GM12878 (cell line): Measurements from ENCODE around the gene GRIN2C. TPM values are rescaled to one million over a fixed set of nuclear protein-coding genes. Genes with fewer than 3 reads are reported as not detected.
A peak's percentile ranks its signal among the peaks of the same experiment; 100 is the strongest.

Experiments
- ATAC-seq: fragments of 200-7000 bp; cut with Tn5 transposase; 3 replicates; pipeline ENCODE4 v1.9.1; 2020; ENCODE audit warnings: mild to moderate bottlenecking, moderate library complexity
- BruUV-seq: library from RNA; stranded (reverse); fragments of 400-500 nt; replicated peaks from 2 replicates; lab custom pipeline; 2021; lab: Mats Ljungman, UMichigan
- CTCF ChIA-PET: fragments of 300-600 bp; sonication (Branson Sonifier 250); formaldehyde crosslinking; extraction: SDS; loops from one replicate; lab custom pipeline; 2021; ENCODE audit warnings: inconsistent platforms; lab: Yijun Ruan, JAX
- POLR2A ChIA-PET: fragments of 350-600 bp; formaldehyde crosslinking; extraction: SDS; loops from one replicate; lab custom pipeline; 2021; ENCODE audit warnings: inconsistent platforms; lab: Charles Lee
- RAD21 ChIA-PET: fragments of 300-600 bp; sonication (Branson Sonifier 250); formaldehyde crosslinking; loops from one replicate; lab custom pipeline; 2023; ENCODE audit warnings: antibody characterized with exemption; ENCODE audit not compliant: unreplicated experiment; lab: Charles Lee
- SMC1A ChIA-PET: fragments of 300-600 bp; sonication (Branson Sonifier 250); formaldehyde crosslinking; loops from one replicate; lab custom pipeline; 2023; ENCODE audit not compliant: unreplicated experiment, uncharacterized antibody; lab: Charles Lee
- DNase-seq: peaks from one replicate; pipeline ENCODE4 v3.0.0-alpha.2; 2011; ENCODE audit warnings: low read depth, low spot score
- FAIRE-seq: peaks from 3 replicates; lab custom pipeline; 2011; peaks lifted over from hg19 to GRCh38; lab: Jason Lieb, UNC
- H2AFZ ChIP-seq: 2 replicates; pipeline ENCODE4 v1.6.0; 2011; ENCODE audit warnings: low read depth, low read length, control low read depth; ENCODE audit not compliant: control insufficient read depth
- H3K27ac ChIP-seq: 2 replicates; pipeline ENCODE4 v1.5.1; 2011; ENCODE audit warnings: control low read depth; ENCODE audit not compliant: control insufficient read depth, insufficient read depth
- H3K27me3 ChIP-seq, 2 experiments: replicated peaks in 1 of 2; 2 replicates each; pipeline versions ENCODE4 v1.6.0 to v1.6.1; 2011; ENCODE audit warnings: low read length in 1 of 2; ENCODE audit not compliant: control insufficient read depth in 2 of 2, insufficient read depth in 2 of 2
- H3K36me3 ChIP-seq, 2 experiments: 2 replicates each; pipeline ENCODE4 v1.5.1; 2011; ENCODE audit warnings: low read length in 1 of 2; ENCODE audit not compliant: control insufficient read depth in 2 of 2, insufficient read depth in 2 of 2
- H3K4me1 ChIP-seq: 2 replicates; pipeline ENCODE4 v1.6.1; 2011; ENCODE audit warnings: mild to moderate bottlenecking, low read length, moderate library complexity, mixed read lengths; ENCODE audit not compliant: control insufficient read depth, insufficient read depth
- H3K4me2 ChIP-seq: 2 replicates; pipeline ENCODE4 v1.6.0; 2011; ENCODE audit warnings: control low read depth; ENCODE audit not compliant: control insufficient read depth, insufficient read depth
- H3K4me3 ChIP-seq: fragments of 200-600 bp; sonication (generic); 2 replicates; pipeline ENCODE4 v1.5.1; 2016
- H3K79me2 ChIP-seq: 2 replicates; pipeline ENCODE4 v1.6.0; 2011; ENCODE audit warnings: low read length; ENCODE audit not compliant: control insufficient read depth, insufficient read depth
- H3K9ac ChIP-seq: 2 replicates; pipeline ENCODE4 v1.8.0; 2011; ENCODE audit warnings: low read length, control low read depth, mixed read lengths; ENCODE audit not compliant: control insufficient read depth, insufficient read depth
- H3K9me3 ChIP-seq: replicated peaks from 3 replicates; pipeline ENCODE4 v1.5.1; 2011; ENCODE audit warnings: mild to moderate bottlenecking, low read length; ENCODE audit not compliant: control insufficient read depth, insufficient read depth
- H4K20me1 ChIP-seq: 2 replicates; pipeline ENCODE4 v1.6.0; 2011; ENCODE audit not compliant: control insufficient read depth, insufficient read depth
- CHD1 ChIP-seq: IDR thresholded peaks from 2 replicates; pipeline ENCODE4 v1.6.1; 2012; ENCODE audit warnings: low read depth, low read length, improper control_type of control experiment
- ESRRA ChIP-seq: IDR thresholded peaks from 2 replicates; pipeline ENCODE4 v1.6.1; 2012; ENCODE audit warnings: mild to moderate bottlenecking, low read length, improper control_type of control experiment
- NR2C2 ChIP-seq: IDR thresholded peaks from 2 replicates; pipeline ENCODE4 v1.6.1; 2011; ENCODE audit warnings: borderline replicate concordance, low read depth; ENCODE audit not compliant: control insufficient read depth, insufficient read length
- PAX8 ChIP-seq: fragments of 450-650 bp; IDR thresholded peaks from 2 replicates; pipeline ENCODE4 v1.6.1; 2017; ENCODE audit warnings: mild to moderate bottlenecking, moderate library complexity
- POLR2A ChIP-seq: IDR thresholded peaks from 2 replicates; pipeline ENCODE4 v1.6.1; 2011; ENCODE audit warnings: low read depth, mild to moderate bottlenecking, low read length
- SMAD5 ChIP-seq: IDR thresholded peaks from 2 replicates; pipeline ENCODE4 v1.6.1; 2016; ENCODE audit warnings: antibody characterized with exemption, low read depth
- ZBTB40 ChIP-seq: fragments of 450-650 bp; IDR thresholded peaks from 2 replicates; pipeline ENCODE4 v1.6.1; 2016; ENCODE audit warnings: mild to moderate bottlenecking, moderate library complexity, borderline replicate concordance
- ZNF274 ChIP-seq: IDR thresholded peaks from one replicate; pipeline ENCODE4 v1.8.0; 2011; ENCODE audit not compliant: insufficient read length, insufficient read depth
- WGBS: methylation state at CpG from one replicate; pipeline ENCODE4 v1.1.6; 2016; ENCODE audit warnings: low lambda C conversion rate; ENCODE audit not compliant: insufficient replicate concordance, insufficient coverage; ENCODE audit errors: missing lambda C conversion rate; 5-methylcytosine and 5-hydroxymethylcytosine counted together
- in situ Hi-C: fragments of 300-500 bp; cut with MboI; formaldehyde crosslinking; loops from 9 replicates; pipeline ENCODE4 v1.14.3; 2018; ENCODE audit warnings: mixed read lengths
- intact Hi-C: fragments of 100-400 bp; cut with micrococcal nuclease; formaldehyde crosslinking; loops from one replicate; pipeline ENCODE4 v1.14.2; 2022; ENCODE audit not compliant: unreplicated experiment
- polyA plus RNA-seq, 11 experiments: library from polyadenylated mRNA; depleted of rRNA in 4 of 11; unstranded in 6 of 11; stranded (reverse) in 5 of 11; fragments of >200 nt; fragmentation: Nextera tagmentation in 4 of 11; fragmentation: Illumina TruSeq in 1 of 11; extraction: Ambion mirVana in 4 of 11; extraction: Trizol in 1 of 11; gene quantifications; 1 replicate in 1 of 11; 2 replicates in 10 of 11; pipeline versions ENCODE4 v1.2.1 to v1.2.3, GENCODE V29; 2011 to 2016; ENCODE audit warnings: inconsistent platforms in 2 of 11, missing spikeins in 2 of 11, low read depth in 1 of 11
- total RNA-seq, 4 experiments: library from RNA; depleted of rRNA in 3 of 4; stranded (reverse); fragments of >200 nt in 3 of 4; fragmentation: Illumina TruSeq in 1 of 4; extraction: Trizol in 1 of 4; gene quantifications; 2 replicates each; pipeline versions ENCODE4 v1.2.1 to v1.2.3, GENCODE V29; 2013 to 2021
- TF ChIP-seq, protein P1 (sequence below): IDR thresholded peaks from 2 replicates; pipeline ENCODE4 v1.6.1; 2012; ENCODE audit warnings: low read length, inconsistent platforms

GRIN2C gene
- total and polyA plus RNA-seq, 10 of the 15 experiments (the other 5 are each of a cell fraction or from before 2014, with no cell fraction given): 0.01 to 0.20 (median 0.11) TPM; not detected in 2

DNA sequence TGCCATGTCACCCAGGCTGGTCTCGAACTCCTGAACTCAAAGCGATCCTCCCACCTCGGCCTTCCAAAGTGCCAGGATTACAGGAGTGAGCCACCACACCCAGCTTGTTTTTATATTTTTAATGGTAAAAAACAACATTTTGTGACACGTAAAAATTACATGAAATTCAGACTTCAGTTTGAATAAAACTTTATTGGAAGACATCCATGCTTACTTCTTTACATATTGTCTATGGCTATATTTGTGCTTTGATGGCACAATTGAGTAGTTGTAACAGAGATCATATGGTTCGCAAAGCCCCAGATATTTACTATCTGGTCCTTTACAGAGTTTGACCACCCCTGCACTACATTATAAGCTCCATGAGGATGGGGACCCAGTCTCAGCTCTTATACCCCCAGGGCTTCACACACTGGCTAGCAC lies 14.9 kb upstream of the GRIN2C start:
- Histone ChIP-seq H3K36me3 (no peaks in the 10 kb centered on the region; a peak in 1 of 4 replicates), H4K20me1 (no peaks in the 10 kb centered on the region), H3K79me2 (peaks cover 16% of the 10 kb centered on the region), H3K4me1 (peaks cover 14% of the 10 kb centered on the region), H3K4me2 (no peak overlapping the region), H2AFZ (no peak overlapping the region), H3K27me3 (no peaks in the 10 kb centered on the region), H3K9ac (no peak overlapping the region), H3K9me3 (no peaks in the 10 kb centered on the region), H3K4me3 (no peak overlapping the region), H3K27ac (no peak overlapping the region)
- DNase-seq (no peak), FAIRE-seq (no peak), ATAC-seq (no peak)
- ChIA-PET RAD21 (interaction anchor here (1.1 to 3.2 kb wide), 2 partner anchors 9 to 87 kb away, joined by 3 to 24 read pairs; no protein-coding TSS in a partner anchor), SMC1A (interaction anchor here (2.5 kb wide), 1 partner anchor 87 kb away, joined by 10 read pairs; no protein-coding TSS in a partner anchor), POLR2A (interaction anchor here (0.6 kb wide), 2 partner anchors 196 to 329 kb away, joined by 3 read pairs; no protein-coding TSS in a partner anchor), CTCF (interaction anchor here (1.1 to 4.5 kb wide), 6 partner anchors 11 to 127 kb away, joined by 3 to 40 read pairs (median 4); partner anchors contain the start of gene NHERF1)
- TF ChIP-seq CHD1: no peak
- TF ChIP-seq POLR2A: no peak
- TF ChIP-seq SMAD5: no peak
- TF ChIP-seq ZBTB40: peak; percentile 73
- TF ChIP-seq ZNF274: no peak
- TF ChIP-seq PAX8: no peak
- no peak for TF ChIP-seq ESRRA
- TF ChIP-seq, protein P1, sequence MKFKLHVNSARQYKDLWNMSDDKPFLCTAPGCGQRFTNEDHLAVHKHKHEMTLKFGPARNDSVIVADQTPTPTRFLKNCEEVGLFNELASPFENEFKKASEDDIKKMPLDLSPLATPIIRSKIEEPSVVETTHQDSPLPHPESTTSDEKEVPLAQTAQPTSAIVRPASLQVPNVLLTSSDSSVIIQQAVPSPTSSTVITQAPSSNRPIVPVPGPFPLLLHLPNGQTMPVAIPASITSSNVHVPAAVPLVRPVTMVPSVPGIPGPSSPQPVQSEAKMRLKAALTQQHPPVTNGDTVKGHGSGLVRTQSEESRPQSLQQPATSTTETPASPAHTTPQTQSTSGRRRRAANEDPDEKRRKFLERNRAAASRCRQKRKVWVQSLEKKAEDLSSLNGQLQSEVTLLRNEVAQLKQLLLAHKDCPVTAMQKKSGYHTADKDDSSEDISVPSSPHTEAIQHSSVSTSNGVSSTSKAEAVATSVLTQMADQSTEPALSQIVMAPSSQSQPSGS: no peak
- no peak for TF ChIP-seq NR2C2
- BruUV-seq: no TSS peak
- intact Hi-C loops: no loop called here
- 97% methylated on average over 5 of the region's 5 CpGs for WGBS
- in situ Hi-C loops: no loop called here
